Endothelial cell of umbilical vein (primary cell): ENCODE measurements around the gene BEAN1.

Experiments used
- CTCF ChIP-seq, 2 donors: IDR thresholded peaks; 1 replicate in 1 of 2; 2 replicates in 1 of 2; pipeline ENCODE4 v1.5.1; 2011; ENCODE audit warnings: low read length in 2 of 2, mild to moderate bottlenecking in 2 of 2, moderate library complexity in 2 of 2, control low read depth in 1 of 2, inconsistent platforms in 1 of 2, low read depth in 1 of 2; ENCODE audit not compliant: insufficient read depth in 1 of 2; ENCODE audit errors: extremely low read depth in 1 of 2
- GATA2 ChIP-seq: IDR thresholded peaks from 2 replicates; pipeline ENCODE4 v1.7.0; 2011; ENCODE audit warnings: low read depth, mild to moderate bottlenecking, moderate library complexity, mixed read lengths, low read length; ENCODE audit not compliant: insufficient read length, insufficient read depth

GRCh38 chr16:66420396-66420795, 6.7 kb upstream of the BEAN1 start:
- TF ChIP-seq CTCF (IDR thresholded peaks at IDR 0.05; ENCODE audit: extremely low read depth in 1 of 2, insufficient read depth in 1 of 2, low read depth in 1 of 2, low read length in 2 of 2): no peak
- TF ChIP-seq GATA2: no peak
